ENCODE data around the gene RIMS4. TPM values are rescaled to one million over a fixed set of nuclear protein-coding genes. Genes with fewer than 3 reads are reported as not detected.

Gene RIMS4
- total and polyA plus RNA-seq, 2 of the 13 experiments (the other 11 are each of a cell fraction or from before 2014, with no cell fraction given): 0.01 to 0.07 TPM

GRCh38 chr20:44776980-44777379, 33.4 kb downstream of the RIMS4 start (continued):
- no peak for TF ChIP-seq ATF6 (CRISPR knock-in tag; conservative IDR thresholded peaks at IDR 0.05)
- TF ChIP-seq ZNF264 (CRISPR knock-in tag; IDR thresholded peaks at IDR 0.05): peak; percentile 60; the same call in 1 of the 2 replicates
- no peak for TF ChIP-seq MNT (IDR thresholded peaks at IDR 0.05)
- no peak for TF ChIP-seq ZSCAN22 (CRISPR knock-in tag; IDR thresholded peaks at IDR 0.05)
- TF ChIP-seq ZNF317 (CRISPR knock-in tag; IDR thresholded peaks at IDR 0.05): 0 out of 2 replicates have a peak, but pooled peaks have one; percentile 23
- 0 out of 2 replicates have a peak, but pooled peaks have one; percentile 52 for TF ChIP-seq ETV6 (CRISPR knock-in tag; conservative IDR thresholded peaks at IDR 0.05)
- peak; percentile 98; the same call in 1 of the 2 replicates for TF ChIP-seq EHMT2 (IDR thresholded peaks at IDR 0.05; ENCODE audit: borderline replicate concordance, low read depth, low read length)
- TF ChIP-seq SOX13 (IDR thresholded peaks at IDR 0.05): no peak
- TF ChIP-seq SOX13 (CRISPR knock-in tag; conservative IDR thresholded peaks at IDR 0.05 in 1 of 2, IDR thresholded peaks at IDR 0.05 in 1 of 2): peak in 1 of 2 experiments; percentile 45; a peak in 1 of 4 replicates
- TF ChIP-seq SIX4 (CRISPR knock-in tag; IDR thresholded peaks at IDR 0.05): peak; percentile 50; the same call in 1 of the 2 replicates
- no peak for TF ChIP-seq SNAI1 (CRISPR knock-in tag; IDR thresholded peaks at IDR 0.05; ENCODE audit: borderline replicate concordance)
- no peak for TF ChIP-seq MLXIP (CRISPR knock-in tag; IDR thresholded peaks at IDR 0.05; ENCODE audit: borderline replicate concordance)
- no peak for TF ChIP-seq ZBTB14 (CRISPR knock-in tag; IDR thresholded peaks at IDR 0.05)
- no peak for TF ChIP-seq CENPT (CRISPR knock-in tag; IDR thresholded peaks at IDR 0.05; ENCODE audit: low read depth)
- TF ChIP-seq ZNF704 (CRISPR knock-in tag; IDR thresholded peaks at IDR 0.05; ENCODE audit: borderline replicate concordance): no peak
- TF ChIP-seq ZBTB49 (CRISPR knock-in tag; IDR thresholded peaks at IDR 0.05; ENCODE audit: borderline replicate concordance): 0 out of 2 replicates have a peak, but pooled peaks have one; percentile 79
